Ascending aorta (tissue), 2 donors: ENCODE measurements around the gene NCMAP. TPM values are rescaled to one million over a fixed set of nuclear protein-coding genes. Genes with fewer than 3 reads are reported as not detected.

Experiments used
- DNase-seq, 2 donors: peaks; one replicate each; pipeline ENCODE4 v3.0.0-alpha.2; 2019; ENCODE audit warnings: low spot score in 2 of 2
- H3K27ac ChIP-seq, 2 donors: fragments of 200-600 bp; sonication (generic); one replicate each; pipeline ENCODE4 v1.5.1; 2016 to 2017; ENCODE audit warnings: mild to moderate bottlenecking in 1 of 2
- H3K27me3 ChIP-seq: fragments of 200-600 bp; sonication (generic); one replicate; pipeline ENCODE4 v1.5.1; 2017
- H3K36me3 ChIP-seq, 2 donors: fragments of 200-600 bp; sonication (generic); one replicate each; pipeline ENCODE4 v1.5.1; 2016
- H3K4me1 ChIP-seq, 2 donors: fragments of 200-600 bp; sonication (generic); one replicate each; pipeline ENCODE4 v1.5.1; 2016 to 2017; ENCODE audit warnings: mild to moderate bottlenecking in 1 of 2
- H3K4me3 ChIP-seq, 2 donors: fragments of 200-600 bp; sonication (generic); one replicate each; pipeline ENCODE4 v1.5.1; 2016 to 2017; ENCODE audit warnings: mild to moderate bottlenecking in 1 of 2
- H3K9me3 ChIP-seq, 2 donors: fragments of 200-600 bp; sonication (generic); one replicate each; pipeline ENCODE4 v1.5.1; 2016
- CTCF ChIP-seq, 3 experiments: fragments of 200-600 bp in 2 of 3; fragments of 450-650 bp in 1 of 3; sonication (generic) in 2 of 3; IDR thresholded peaks; one replicate each; pipeline ENCODE4 v1.5.1; 2016 to 2019; ENCODE audit warnings: antibody characterized with exemption in 3 of 3, mild to moderate bottlenecking in 1 of 3, moderate library complexity in 1 of 3
- intact Hi-C: fragments of 100-400 bp; cut with DNase I; formaldehyde crosslinking; loops from one replicate; pipeline ENCODE4 v1.15.1; 2023
- total RNA-seq: library from RNA; depleted of rRNA; stranded (reverse); fragments of >200 nt; gene quantifications from one replicate; pipeline ENCODE4 v1.1.0, GENCODE V29; 2016

The NCMAP gene
- total RNA-seq, 1 donor from 2014 or later = not detected

- no peak overlapping the region for H3K4me3 ChIP-seq
- no peaks in the 10 kb centered on the region for H3K4me1 ChIP-seq
- DNase-seq = no peak
- no peak for TF ChIP-seq CTCF (IDR thresholded peaks at IDR 0.05)
- intact Hi-C loops = no loop called here
- no peaks in the 10 kb centered on the region for H3K27me3 ChIP-seq
- H3K36me3 ChIP-seq = no peaks in the 10 kb centered on the region
- H3K9me3 ChIP-seq = no peaks in the 10 kb centered on the region
- no peak overlapping the region for H3K27ac ChIP-seq
These were observed 44.7 kb downstream of the NCMAP start for GRCh38 chr1:24600551-24600950.

DNA sequence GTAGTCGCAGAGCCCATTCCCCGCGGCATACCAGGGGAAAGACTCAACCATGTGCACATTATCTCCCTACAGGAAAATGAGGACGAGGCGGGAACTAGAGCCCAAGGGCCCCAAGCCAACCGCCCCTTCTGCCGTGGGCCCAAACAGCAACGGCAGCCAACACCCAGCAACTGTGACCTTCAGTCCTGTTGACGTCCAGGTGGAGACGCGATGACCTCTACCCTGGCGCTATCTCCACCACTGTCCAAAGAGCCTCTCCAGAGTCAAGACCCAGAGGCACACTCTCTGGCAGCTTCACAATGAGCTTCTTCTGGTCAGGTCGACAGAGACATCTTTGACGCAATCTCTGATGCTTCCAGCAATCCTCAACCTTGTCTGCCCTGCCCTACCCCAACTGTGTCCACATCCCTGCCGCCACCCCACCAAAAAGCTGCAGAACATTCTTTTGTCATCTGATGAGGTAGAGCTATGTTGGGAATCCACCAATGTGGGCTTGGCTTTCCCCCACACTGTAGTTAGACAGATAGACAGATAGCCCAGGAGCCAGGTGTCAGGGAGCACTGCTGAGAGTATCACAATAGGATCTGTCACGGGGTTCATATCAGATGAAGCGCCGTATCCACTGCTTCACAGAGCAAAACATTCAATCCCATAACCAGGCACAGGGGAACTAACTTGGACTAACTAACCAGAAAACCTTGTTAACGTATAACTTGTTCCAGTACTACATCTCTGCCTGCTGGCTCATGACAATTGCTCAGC is 49.8 kb downstream of the NCMAP start:
- H3K9me3 ChIP-seq = no peaks in the 10 kb centered on the region
- no peak overlapping the region for H3K4me3 ChIP-seq
- DNase-seq = no peak
- no peaks in the 10 kb centered on the region for H3K27me3 ChIP-seq
- intact Hi-C loops = no loop called here
- no peaks in the 10 kb centered on the region for H3K36me3 ChIP-seq
- no peaks in the 10 kb centered on the region for H3K4me1 ChIP-seq
- H3K27ac ChIP-seq = no peak overlapping the region
- TF ChIP-seq CTCF (IDR thresholded peaks at IDR 0.05) = no peak

GRCh38 chr1:24606296-24606605 is 50.4 kb downstream of the NCMAP start:
- Histone ChIP-seq H3K9me3 (no peaks in the 10 kb centered on the region), H3K36me3 (no peaks in the 10 kb centered on the region), H3K27ac (no peak overlapping the region), H3K27me3 (no peaks in the 10 kb centered on the region), H3K4me3 (no peak overlapping the region), H3K4me1 (no peaks in the 10 kb centered on the region)
- DNase-seq = no peak
- intact Hi-C loops = no loop called here
- no peak for TF ChIP-seq CTCF (IDR thresholded peaks at IDR 0.05)

- DNase-seq = no peak
- Histone ChIP-seq H3K36me3 (no peaks in the 10 kb centered on the region), H3K4me3 (no peak overlapping the region), H3K27ac (no peak overlapping the region), H3K9me3 (no peaks in the 10 kb centered on the region), H3K27me3 (no peaks in the 10 kb centered on the region), H3K4me1 (no peaks in the 10 kb centered on the region)
- intact Hi-C loops = no loop called here
- no peak for TF ChIP-seq CTCF (IDR thresholded peaks at IDR 0.05)
These were observed 50.7 kb downstream of the NCMAP start for GRCh38 chr1:24606621-24607020.

- no peak for TF ChIP-seq CTCF (IDR thresholded peaks at IDR 0.05)
- intact Hi-C loops = no loop called here
- H3K4me1 ChIP-seq = no peaks in the 10 kb centered on the region
These were observed 54.1 kb downstream of the NCMAP start for GRCh38 chr1:24609949-24610517.

More at GRCh38 chr1:24609949-24610517, 54.1 kb downstream of the NCMAP start:
- H3K27ac ChIP-seq = no peak overlapping the region
- H3K9me3 ChIP-seq = no peaks in the 10 kb centered on the region
- no peaks in the 10 kb centered on the region for H3K36me3 ChIP-seq
- H3K4me3 ChIP-seq = no peak overlapping the region
- no peak for DNase-seq
- H3K27me3 ChIP-seq = no peaks in the 10 kb centered on the region
